ENCODE results near the gene ETS1. TPM values are rescaled to one million over a fixed set of nuclear protein-coding genes. Genes with fewer than 3 reads are reported as not detected.

ETS1 gene
- total RNA-seq, 1 experiment from 2014 or later = 1.1 TPM

- H3K4me1 Mint-ChIP-seq (ENCODE audit: low read depth, unreplicated experiment) = peaks cover 12% of the 10 kb centered on the region
- CTCF ChIA-PET = no interaction called here
These were observed 165.6 kb downstream of the ETS1 start for GRCh38 chr11:128421577-128422330.

GRCh38 chr11:128420951-128421350 is 166.4 kb downstream of the ETS1 start:
- Histone ChIP-seq H3K9me3 (no peaks in the 10 kb centered on the region), H3K4me1 (peaks cover 13% of the 10 kb centered on the region), H3K4me3 (ENCODE audit: low read depth, low read length) (no peak overlapping the region), H3K36me3 (ENCODE audit: control insufficient read depth, insufficient read depth, low read length) (no peaks in the 10 kb centered on the region), H3K27me3 (replicated peaks; ENCODE audit: control insufficient read depth, insufficient read depth, low read length) (no peaks in the 10 kb centered on the region)
- POLR2A ChIA-PET = no interaction called here
- no TSS peak for BruUV-seq (replicated peaks)
- Mint-ChIP-seq H3K9me3 (ENCODE audit: unreplicated experiment) (no peaks in the 10 kb centered on the region), H3K4me3 (ENCODE audit: unreplicated experiment) (no peak overlapping the region), H3K27me3 (ENCODE audit: insufficient read depth, unreplicated experiment) (peaks cover 4% of the 10 kb centered on the region), H3K27ac (ENCODE audit: unreplicated experiment) (no peak overlapping the region), H3K36me3 (ENCODE audit: insufficient read depth, unreplicated experiment) (no peaks in the 10 kb centered on the region), H3K4me1 (ENCODE audit: low read depth, unreplicated experiment) (peaks cover 12% of the 10 kb centered on the region)
- intact Hi-C loops (cut with micrococcal nuclease; ENCODE audit: unreplicated experiment) = no loop called here
- CTCF ChIA-PET = no interaction called here
- no peak for DNase-seq
- TF ChIP-seq, protein P1, sequence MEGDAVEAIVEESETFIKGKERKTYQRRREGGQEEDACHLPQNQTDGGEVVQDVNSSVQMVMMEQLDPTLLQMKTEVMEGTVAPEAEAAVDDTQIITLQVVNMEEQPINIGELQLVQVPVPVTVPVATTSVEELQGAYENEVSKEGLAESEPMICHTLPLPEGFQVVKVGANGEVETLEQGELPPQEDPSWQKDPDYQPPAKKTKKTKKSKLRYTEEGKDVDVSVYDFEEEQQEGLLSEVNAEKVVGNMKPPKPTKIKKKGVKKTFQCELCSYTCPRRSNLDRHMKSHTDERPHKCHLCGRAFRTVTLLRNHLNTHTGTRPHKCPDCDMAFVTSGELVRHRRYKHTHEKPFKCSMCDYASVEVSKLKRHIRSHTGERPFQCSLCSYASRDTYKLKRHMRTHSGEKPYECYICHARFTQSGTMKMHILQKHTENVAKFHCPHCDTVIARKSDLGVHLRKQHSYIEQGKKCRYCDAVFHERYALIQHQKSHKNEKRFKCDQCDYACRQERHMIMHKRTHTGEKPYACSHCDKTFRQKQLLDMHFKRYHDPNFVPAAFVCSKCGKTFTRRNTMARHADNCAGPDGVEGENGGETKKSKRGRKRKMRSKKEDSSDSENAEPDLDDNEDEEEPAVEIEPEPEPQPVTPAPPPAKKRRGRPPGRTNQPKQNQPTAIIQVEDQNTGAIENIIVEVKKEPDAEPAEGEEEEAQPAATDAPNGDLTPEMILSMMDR (IDR thresholded peaks at IDR 0.05; ENCODE audit: insufficient read depth in 1 of 2, low read depth in 1 of 2, low read length in 1 of 2, severe bottlenecking in 1 of 2, unreplicated experiment in 1 of 2) = no peak

More at GRCh38 chr11:128421577-128422330, 165.6 kb downstream of the ETS1 start:
- no peaks in the 10 kb centered on the region for H3K9me3 Mint-ChIP-seq (ENCODE audit: unreplicated experiment)
- peaks cover 4% of the 10 kb centered on the region for H3K27me3 Mint-ChIP-seq (ENCODE audit: insufficient read depth, unreplicated experiment)
- no peaks in the 10 kb centered on the region for H3K36me3 Mint-ChIP-seq (ENCODE audit: insufficient read depth, unreplicated experiment)
- intact Hi-C loops (cut with micrococcal nuclease; ENCODE audit: unreplicated experiment) = no loop called here
- H3K4me3 Mint-ChIP-seq (ENCODE audit: unreplicated experiment) = no peak overlapping the region
- Histone ChIP-seq H3K27me3 (replicated peaks; ENCODE audit: control insufficient read depth, insufficient read depth, low read length) (no peaks in the 10 kb centered on the region), H3K9me3 (no peaks in the 10 kb centered on the region), H3K4me3 (ENCODE audit: low read depth, low read length) (no peak overlapping the region), H3K36me3 (ENCODE audit: control insufficient read depth, insufficient read depth, low read length) (no peaks in the 10 kb centered on the region), H3K4me1 (peaks cover 13% of the 10 kb centered on the region)
- TF ChIP-seq, protein P1 (IDR thresholded peaks at IDR 0.05; ENCODE audit: insufficient read depth in 1 of 2, low read depth in 1 of 2, low read length in 1 of 2, severe bottlenecking in 1 of 2, unreplicated experiment in 1 of 2) = no peak
- no peak for DNase-seq
- POLR2A ChIA-PET = no interaction called here
- no peak overlapping the region for H3K27ac Mint-ChIP-seq (ENCODE audit: unreplicated experiment)
- BruUV-seq (replicated peaks) = no TSS peak

DNA sequence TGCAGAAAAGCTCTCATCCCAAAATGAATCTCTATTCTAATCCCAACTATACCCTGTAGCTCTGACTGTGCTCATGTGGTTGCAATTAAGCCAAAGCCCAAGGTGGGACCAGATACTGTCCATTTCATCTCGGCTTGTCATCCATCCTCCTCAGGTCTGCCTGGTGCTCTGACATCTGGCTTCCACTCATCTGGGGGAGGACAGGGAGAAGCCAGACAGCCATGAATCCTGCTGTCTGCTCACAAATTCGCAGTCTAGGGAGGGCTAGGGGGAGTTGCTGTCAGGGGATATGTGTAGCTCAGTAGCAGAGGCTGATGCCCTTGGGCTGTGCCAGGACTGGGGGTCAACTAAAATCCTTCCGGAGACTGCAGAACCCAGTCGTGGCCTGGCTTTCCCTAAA is 167.1 kb downstream of the ETS1 start:
- BruUV-seq (replicated peaks) = no TSS peak
- Histone ChIP-seq H3K9me3 (no peaks in the 10 kb centered on the region), H3K4me1 (peaks cover 10% of the 10 kb centered on the region), H3K4me3 (ENCODE audit: low read depth, low read length) (no peak overlapping the region), H3K36me3 (ENCODE audit: control insufficient read depth, insufficient read depth, low read length) (no peaks in the 10 kb centered on the region), H3K27me3 (replicated peaks; ENCODE audit: control insufficient read depth, insufficient read depth, low read length) (no peaks in the 10 kb centered on the region)
- Mint-ChIP-seq H3K27ac (ENCODE audit: unreplicated experiment) (no peak overlapping the region), H3K9me3 (ENCODE audit: unreplicated experiment) (no peaks in the 10 kb centered on the region), H3K4me3 (ENCODE audit: unreplicated experiment) (no peak overlapping the region), H3K36me3 (ENCODE audit: insufficient read depth, unreplicated experiment) (no peaks in the 10 kb centered on the region), H3K27me3 (ENCODE audit: insufficient read depth, unreplicated experiment) (peaks cover 4% of the 10 kb centered on the region), H3K4me1 (ENCODE audit: low read depth, unreplicated experiment) (peaks cover 9% of the 10 kb centered on the region)
- intact Hi-C loops (cut with micrococcal nuclease; ENCODE audit: unreplicated experiment) = no loop called here
- CTCF ChIA-PET = no interaction called here
- POLR2A ChIA-PET = no interaction called here
- TF ChIP-seq, protein P1 (IDR thresholded peaks at IDR 0.05; ENCODE audit: insufficient read depth in 1 of 2, low read depth in 1 of 2, low read length in 1 of 2, severe bottlenecking in 1 of 2, unreplicated experiment in 1 of 2) = no peak
- DNase-seq = no peak

Measured in Caco-2 (cell line).